ENCODE data around the gene NUCB2. TPM values are rescaled to one million over a fixed set of nuclear protein-coding genes. Genes with fewer than 3 reads are reported as not detected.

The NUCB2 gene
- total and polyA plus RNA-seq, 2 of the 13 experiments (the other 11 are each of a cell fraction or from before 2014, with no cell fraction given) = 54.2 to 82.4 TPM

DNA sequence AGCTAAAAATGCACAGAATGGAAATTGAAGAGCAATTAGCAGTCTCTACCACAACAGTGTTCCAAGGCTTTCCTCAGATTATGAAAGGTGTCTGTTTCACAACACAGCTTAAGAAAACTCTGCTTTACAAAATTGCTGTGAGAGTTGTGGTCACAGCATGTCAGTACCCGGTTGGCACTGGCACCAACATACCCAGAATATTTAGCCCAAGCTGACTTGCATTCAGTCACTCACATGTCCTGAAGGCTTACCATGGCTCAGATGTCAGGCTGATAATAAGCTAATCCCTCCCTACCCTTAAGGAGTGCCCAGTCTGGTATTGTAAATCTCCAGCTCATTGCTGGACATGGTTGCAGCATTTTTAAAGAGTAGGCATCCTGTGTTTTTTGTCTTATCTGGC is 90.0 kb downstream of the NUCB2 start:
- Histone ChIP-seq H3K36me3 (replicated peaks in 1 of 2; ENCODE audit: control insufficient read depth in 1 of 2, insufficient read depth in 2 of 2, low read length in 2 of 2) (peaks cover 43 to 91% of the 10 kb centered on the region in 2 experiments), H3K27me3 (ENCODE audit: control insufficient read depth in 1 of 2, insufficient read depth in 2 of 2, low read length in 2 of 2) (no peaks in the 10 kb centered on the region), H2AFZ (ENCODE audit: low read length) (no peak overlapping the region), H4K20me1 (ENCODE audit: insufficient read depth, low read length) (no peaks in the 10 kb centered on the region), H3K4me1 (ENCODE audit: insufficient read depth, low read length) (no peaks in the 10 kb centered on the region), H3K27ac (ENCODE audit: extremely low read length, insufficient read depth, low read length) (no peak overlapping the region), H3K9me3 (ENCODE audit: low read length) (peaks cover 45% of the 10 kb centered on the region), H3K79me2 (ENCODE audit: insufficient read depth, low read length) (peaks cover 11% of the 10 kb centered on the region), H3K9ac (ENCODE audit: insufficient read depth, low read depth, low read length) (no peak overlapping the region), H3K4me3 (replicated peaks in 1 of 3; ENCODE audit: insufficient read depth in 1 of 3, low read depth in 2 of 3, low read length in 3 of 3) (no peak overlapping the region), H3K4me2 (ENCODE audit: low read depth, low read length) (no peak overlapping the region)
- in situ Hi-C loops (cut with HindIII; ENCODE audit: extremely low pct_ligation_motif_present, low pct_unique_long_range_greater_than_20kb) = no loop called here
- intact Hi-C loops (cut with micrococcal nuclease; ENCODE audit: unreplicated experiment) = no loop called here
- FAIRE-seq (no peak), DNase-seq (ENCODE audit: low spot score) (no peak), ATAC-seq (no peak)
- POLR2A ChIA-PET = no interaction called here
- 100% methylated on average over 1 of the region's 1 CpG for WGBS (ENCODE audit: low lambda C conversion rate)
- BruUV-seq (replicated peaks) = no TSS peak
- CTCF ChIA-PET (ENCODE audit: low intra/inter-chr PET ratio, low total read pairs) = no interaction called here
- TF ChIP-seq ZNF224 (CRISPR knock-in tag; IDR thresholded peaks at IDR 0.05) = no peak
- no peak for TF ChIP-seq ZNF101 (CRISPR knock-in tag; IDR thresholded peaks at IDR 0.05; ENCODE audit: borderline replicate concordance, low read depth)
- TF ChIP-seq SOX13 (IDR thresholded peaks at IDR 0.05) = no peak
- no peak for TF ChIP-seq SOX13 (CRISPR knock-in tag; conservative IDR thresholded peaks at IDR 0.05 in 1 of 2, IDR thresholded peaks at IDR 0.05 in 1 of 2)
- no peak for TF ChIP-seq ZNF747 (CRISPR knock-in tag; IDR thresholded peaks at IDR 0.05; ENCODE audit: borderline replicate concordance)
- TF ChIP-seq ZNF780A (CRISPR knock-in tag; IDR thresholded peaks at IDR 0.05) = no peak
- no peak for TF ChIP-seq POLR2AphosphoS2 (IDR thresholded peaks at IDR 0.05; ENCODE audit: low read depth, low read length)
- TF ChIP-seq, protein P1, sequence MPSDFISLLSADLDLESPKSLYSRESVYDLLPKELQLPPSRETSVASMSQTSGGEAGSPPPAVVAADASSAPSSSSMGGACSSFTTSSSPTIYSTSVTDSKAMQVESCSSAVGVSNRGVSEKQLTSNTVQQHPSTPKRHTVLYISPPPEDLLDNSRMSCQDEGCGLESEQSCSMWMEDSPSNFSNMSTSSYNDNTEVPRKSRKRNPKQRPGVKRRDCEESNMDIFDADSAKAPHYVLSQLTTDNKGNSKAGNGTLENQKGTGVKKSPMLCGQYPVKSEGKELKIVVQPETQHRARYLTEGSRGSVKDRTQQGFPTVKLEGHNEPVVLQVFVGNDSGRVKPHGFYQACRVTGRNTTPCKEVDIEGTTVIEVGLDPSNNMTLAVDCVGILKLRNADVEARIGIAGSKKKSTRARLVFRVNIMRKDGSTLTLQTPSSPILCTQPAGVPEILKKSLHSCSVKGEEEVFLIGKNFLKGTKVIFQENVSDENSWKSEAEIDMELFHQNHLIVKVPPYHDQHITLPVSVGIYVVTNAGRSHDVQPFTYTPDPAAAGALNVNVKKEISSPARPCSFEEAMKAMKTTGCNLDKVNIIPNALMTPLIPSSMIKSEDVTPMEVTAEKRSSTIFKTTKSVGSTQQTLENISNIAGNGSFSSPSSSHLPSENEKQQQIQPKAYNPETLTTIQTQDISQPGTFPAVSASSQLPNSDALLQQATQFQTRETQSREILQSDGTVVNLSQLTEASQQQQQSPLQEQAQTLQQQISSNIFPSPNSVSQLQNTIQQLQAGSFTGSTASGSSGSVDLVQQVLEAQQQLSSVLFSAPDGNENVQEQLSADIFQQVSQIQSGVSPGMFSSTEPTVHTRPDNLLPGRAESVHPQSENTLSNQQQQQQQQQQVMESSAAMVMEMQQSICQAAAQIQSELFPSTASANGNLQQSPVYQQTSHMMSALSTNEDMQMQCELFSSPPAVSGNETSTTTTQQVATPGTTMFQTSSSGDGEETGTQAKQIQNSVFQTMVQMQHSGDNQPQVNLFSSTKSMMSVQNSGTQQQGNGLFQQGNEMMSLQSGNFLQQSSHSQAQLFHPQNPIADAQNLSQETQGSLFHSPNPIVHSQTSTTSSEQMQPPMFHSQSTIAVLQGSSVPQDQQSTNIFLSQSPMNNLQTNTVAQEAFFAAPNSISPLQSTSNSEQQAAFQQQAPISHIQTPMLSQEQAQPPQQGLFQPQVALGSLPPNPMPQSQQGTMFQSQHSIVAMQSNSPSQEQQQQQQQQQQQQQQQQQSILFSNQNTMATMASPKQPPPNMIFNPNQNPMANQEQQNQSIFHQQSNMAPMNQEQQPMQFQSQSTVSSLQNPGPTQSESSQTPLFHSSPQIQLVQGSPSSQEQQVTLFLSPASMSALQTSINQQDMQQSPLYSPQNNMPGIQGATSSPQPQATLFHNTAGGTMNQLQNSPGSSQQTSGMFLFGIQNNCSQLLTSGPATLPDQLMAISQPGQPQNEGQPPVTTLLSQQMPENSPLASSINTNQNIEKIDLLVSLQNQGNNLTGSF (CRISPR knock-in tag; IDR thresholded peaks at IDR 0.05) = no peak
- no peak for TF ChIP-seq PCBP2 (optimal IDR thresholded peaks at IDR 0.05; ENCODE audit: low read depth, low read length, poor library complexity, severe bottlenecking)
- TF ChIP-seq SYNCRIP (IDR thresholded peaks at IDR 0.05; ENCODE audit: insufficient read depth, low read depth, low read length) = no peak
- TF ChIP-seq, protein P2, sequence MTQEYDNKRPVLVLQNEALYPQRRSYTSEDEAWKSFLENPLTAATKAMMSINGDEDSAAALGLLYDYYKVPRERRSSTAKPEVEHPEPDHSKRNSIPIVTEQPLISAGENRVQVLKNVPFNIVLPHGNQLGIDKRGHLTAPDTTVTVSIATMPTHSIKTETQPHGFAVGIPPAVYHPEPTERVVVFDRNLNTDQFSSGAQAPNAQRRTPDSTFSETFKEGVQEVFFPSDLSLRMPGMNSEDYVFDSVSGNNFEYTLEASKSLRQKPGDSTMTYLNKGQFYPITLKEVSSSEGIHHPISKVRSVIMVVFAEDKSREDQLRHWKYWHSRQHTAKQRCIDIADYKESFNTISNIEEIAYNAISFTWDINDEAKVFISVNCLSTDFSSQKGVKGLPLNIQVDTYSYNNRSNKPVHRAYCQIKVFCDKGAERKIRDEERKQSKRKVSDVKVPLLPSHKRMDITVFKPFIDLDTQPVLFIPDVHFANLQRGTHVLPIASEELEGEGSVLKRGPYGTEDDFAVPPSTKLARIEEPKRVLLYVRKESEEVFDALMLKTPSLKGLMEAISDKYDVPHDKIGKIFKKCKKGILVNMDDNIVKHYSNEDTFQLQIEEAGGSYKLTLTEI (CRISPR knock-in tag; conservative IDR thresholded peaks at IDR 0.05) = no peak
- no peak for TF ChIP-seq ARHGAP35 (CRISPR knock-in tag; IDR thresholded peaks at IDR 0.05; ENCODE audit: borderline replicate concordance)
